GM19452 (cell line): ENCODE measurements around the gene PILRB.
A peak's percentile ranks its signal among the peaks of the same experiment; 100 is the strongest.
"Not testable (repeated sequence)": the region's sequence is repeated elsewhere in the genome, so short reads cannot be mapped to it uniquely, and the experiment has no call there.

ENCODE experiments used
- ATAC-seq: cut with Tn5 transposase; IDR thresholded peaks from one replicate; pipeline ENCODE4 v1.9.1; 2021; ENCODE audit not compliant: unreplicated experiment

The PILRB gene

GRCh38 chr7:100358027-100358856 is at the start of gene PILRB:
PILRB (plus strand) TSS chr7:100358117; CDS start chr7:100358303, 186 bp downstream.
- ATAC-seq: no peak

- ATAC-seq: not testable (repeated sequence)
Measured at GRCh38 chr7:100318329-100318728, 39.6 kb upstream of the PILRB start.

- not testable (repeated sequence) for ATAC-seq
Measured at GRCh38 chr7:100321648-100322047, 36.3 kb upstream of the PILRB start.

- ATAC-seq: not testable (repeated sequence)
Measured at GRCh38 chr7:100324194-100324593, 33.7 kb upstream of the PILRB start.

GRCh38 chr7:100325671-100326070 is 32.2 kb upstream of the PILRB start:
- not testable (repeated sequence) for ATAC-seq

- not testable (repeated sequence) for ATAC-seq
Measured at GRCh38 chr7:100326914-100327313, 31.0 kb upstream of the PILRB start.

- ATAC-seq: peak; percentile 92
Measured at GRCh38 chr7:100335566-100336466, 22.1 kb upstream of the PILRB start.

GRCh38 chr7:100338083-100338696 is 19.7 kb upstream of the PILRB start:
- ATAC-seq: not testable (repeated sequence)

- ATAC-seq: not testable (repeated sequence)
Measured at GRCh38 chr7:100341286-100341685, 16.6 kb upstream of the PILRB start.

- ATAC-seq: no peak
Measured at GRCh38 chr7:100342765-100343164, 15.2 kb upstream of the PILRB start.

GRCh38 chr7:100344124-100344559 is 13.8 kb upstream of the PILRB start:
- peak; percentile 7 for ATAC-seq

- ATAC-seq: peak; percentile 87
Measured at GRCh38 chr7:100344560-100345287, 13.2 kb upstream of the PILRB start.

- ATAC-seq: peak; percentile 47
Measured at GRCh38 chr7:100345288-100345672, 12.6 kb upstream of the PILRB start.

GRCh38 chr7:100346921-100347320 is 11.0 kb upstream of the PILRB start:
- ATAC-seq: no peak

GRCh38 chr7:100348805-100349204 is 9.1 kb upstream of the PILRB start:
- no peak for ATAC-seq

- ATAC-seq: no peak
Measured at GRCh38 chr7:100349757-100350156, 8.2 kb upstream of the PILRB start.

- ATAC-seq: no peak
Measured at GRCh38 chr7:100351657-100352058, 6.3 kb upstream of the PILRB start.

GRCh38 chr7:100352230-100352781 is 5.6 kb upstream of the PILRB start:
- ATAC-seq: not testable (repeated sequence)

GRCh38 chr7:100352984-100353684 is 4.8 kb upstream of the PILRB start:
- ATAC-seq: no peak
